ENCODE results near the gene TBXA2R.
"Not testable (repeated sequence)": the region's sequence is repeated elsewhere in the genome, so short reads cannot be mapped to it uniquely, and the experiment has no call there.

Gene TBXA2R

GRCh38 chr19:3606690-3607289 is at the start of gene TBXA2R:
TSS of gene TBXA2R (minus strand) at chr19:3606875. CDS start at chr19:3600634, 6,241 bp downstream.
- DNase-seq = peak; percentile 20

GRCh38 chr19:3656073-3656746 is 49.5 kb upstream of the TBXA2R start:
- no peak for DNase-seq

- DNase-seq = no peak
Measured at GRCh38 chr19:3655402-3656072, 48.9 kb upstream of the TBXA2R start.

GRCh38 chr19:3653865-3654513 is 47.3 kb upstream of the TBXA2R start:
- DNase-seq = no peak

- no peak for DNase-seq
Measured at GRCh38 chr19:3653081-3653795, 46.6 kb upstream of the TBXA2R start.

GRCh38 chr19:3652422-3652821 is 45.7 kb upstream of the TBXA2R start:
- no peak for DNase-seq

GRCh38 chr19:3651684-3652083 is 45.0 kb upstream of the TBXA2R start:
- no peak for DNase-seq

GRCh38 chr19:3649888-3650287 is 43.2 kb upstream of the TBXA2R start:
- DNase-seq = no peak

GRCh38 chr19:3648037-3648905 is 41.6 kb upstream of the TBXA2R start:
- no peak for DNase-seq

- DNase-seq = not testable (repeated sequence)
Measured at GRCh38 chr19:3647102-3647501, 40.4 kb upstream of the TBXA2R start.

- DNase-seq = no peak
Measured at GRCh38 chr19:3646336-3647092, 39.8 kb upstream of the TBXA2R start.

GRCh38 chr19:3645726-3646125 is 39.1 kb upstream of the TBXA2R start:
- no peak for DNase-seq

- DNase-seq = no peak
Measured at GRCh38 chr19:3645067-3645396, 38.4 kb upstream of the TBXA2R start.

GRCh38 chr19:3644351-3645066 is 37.8 kb upstream of the TBXA2R start:
- DNase-seq = no peak

- no peak for DNase-seq
Measured at GRCh38 chr19:3643674-3644313, 37.1 kb upstream of the TBXA2R start.

- DNase-seq = no peak
Measured at GRCh38 chr19:3642987-3643673, 36.5 kb upstream of the TBXA2R start.

- no peak for DNase-seq
Measured at GRCh38 chr19:3642296-3642695, 35.6 kb upstream of the TBXA2R start.

- DNase-seq = no peak
Measured at GRCh38 chr19:3641515-3642269, 35.0 kb upstream of the TBXA2R start.

GRCh38 chr19:3639479-3639878 is 32.8 kb upstream of the TBXA2R start:
- DNase-seq = no peak

All from NCI-H2029 (cell line).